ENCODE results near the gene SPRN.

SPRN gene

DNA sequence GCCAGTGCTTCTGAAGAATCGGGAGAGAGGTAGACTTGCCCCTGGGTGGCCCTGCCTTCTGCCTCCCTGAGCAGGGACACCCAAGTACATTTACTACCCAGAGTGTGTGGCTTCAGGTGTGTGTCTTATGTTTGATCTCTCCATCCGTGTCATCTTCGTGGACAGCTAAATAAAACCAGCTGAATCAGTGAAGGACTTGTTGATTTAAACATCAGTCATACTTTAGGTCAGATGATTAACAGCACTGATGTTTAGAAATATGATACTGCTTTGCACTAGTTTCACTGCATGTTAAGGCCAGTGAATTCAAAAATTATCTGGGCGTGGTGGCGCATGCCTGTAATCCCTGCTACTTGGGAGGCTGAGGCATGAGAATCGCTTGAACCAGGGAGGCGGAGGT lies 26.5 kb downstream of the SPRN start:
- TF ChIP-seq, protein P1, sequence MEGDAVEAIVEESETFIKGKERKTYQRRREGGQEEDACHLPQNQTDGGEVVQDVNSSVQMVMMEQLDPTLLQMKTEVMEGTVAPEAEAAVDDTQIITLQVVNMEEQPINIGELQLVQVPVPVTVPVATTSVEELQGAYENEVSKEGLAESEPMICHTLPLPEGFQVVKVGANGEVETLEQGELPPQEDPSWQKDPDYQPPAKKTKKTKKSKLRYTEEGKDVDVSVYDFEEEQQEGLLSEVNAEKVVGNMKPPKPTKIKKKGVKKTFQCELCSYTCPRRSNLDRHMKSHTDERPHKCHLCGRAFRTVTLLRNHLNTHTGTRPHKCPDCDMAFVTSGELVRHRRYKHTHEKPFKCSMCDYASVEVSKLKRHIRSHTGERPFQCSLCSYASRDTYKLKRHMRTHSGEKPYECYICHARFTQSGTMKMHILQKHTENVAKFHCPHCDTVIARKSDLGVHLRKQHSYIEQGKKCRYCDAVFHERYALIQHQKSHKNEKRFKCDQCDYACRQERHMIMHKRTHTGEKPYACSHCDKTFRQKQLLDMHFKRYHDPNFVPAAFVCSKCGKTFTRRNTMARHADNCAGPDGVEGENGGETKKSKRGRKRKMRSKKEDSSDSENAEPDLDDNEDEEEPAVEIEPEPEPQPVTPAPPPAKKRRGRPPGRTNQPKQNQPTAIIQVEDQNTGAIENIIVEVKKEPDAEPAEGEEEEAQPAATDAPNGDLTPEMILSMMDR (IDR thresholded peaks at IDR 0.05): no peak

DNA sequence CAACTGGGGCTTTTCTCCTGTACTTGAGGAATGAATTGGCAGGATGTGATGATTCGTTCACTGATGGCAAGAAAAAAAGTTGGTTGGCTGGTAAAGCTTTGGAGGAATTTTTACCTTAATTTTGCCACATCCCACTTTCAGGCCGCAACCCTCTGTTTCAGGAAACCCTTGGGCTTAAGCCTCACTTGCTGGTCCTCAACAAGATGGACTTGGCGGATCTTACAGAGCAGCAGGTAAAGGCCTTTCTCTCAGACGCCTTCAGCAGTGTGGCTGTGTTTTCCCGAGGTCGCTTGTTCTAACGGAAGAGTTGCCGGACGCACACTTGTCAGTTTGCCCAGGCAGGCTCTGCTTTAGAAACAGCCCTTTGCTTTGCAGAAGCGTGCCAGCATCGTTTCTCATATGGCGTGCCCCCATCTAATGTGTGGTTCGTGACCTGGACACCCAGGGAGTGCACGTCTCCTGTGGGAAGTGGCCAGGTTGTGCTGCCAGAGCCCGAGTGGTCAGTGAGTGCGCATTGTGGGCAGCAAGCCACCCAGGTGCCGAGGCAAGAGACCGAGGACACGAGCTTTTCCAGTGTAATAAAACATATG lies 28.3 kb downstream of the SPRN start:
- TF ChIP-seq, protein P1 (IDR thresholded peaks at IDR 0.05): no peak

DNA sequence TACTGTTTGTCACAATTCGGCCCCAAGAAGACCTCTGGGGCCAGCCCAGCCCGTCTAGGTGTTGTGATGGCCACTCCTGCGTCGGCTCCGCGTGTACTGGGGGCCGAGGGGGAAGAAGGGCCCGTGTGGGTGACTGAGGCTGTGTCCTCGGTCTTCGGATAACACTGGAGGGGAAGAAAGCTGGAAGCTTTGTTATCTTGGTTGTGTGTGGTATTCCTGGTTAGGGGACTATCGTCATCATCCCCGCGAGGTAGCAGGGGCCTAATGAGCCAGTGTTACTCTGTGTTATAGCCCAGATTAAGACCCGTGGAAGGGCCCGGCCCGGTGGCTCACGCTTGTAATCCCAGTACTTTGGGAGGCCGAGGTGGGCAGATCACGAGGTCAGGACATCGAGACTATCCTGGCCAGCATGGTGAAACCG lies 29.6 kb downstream of the SPRN start:
- TF ChIP-seq, protein P1 (IDR thresholded peaks at IDR 0.05): no peak

DNA sequence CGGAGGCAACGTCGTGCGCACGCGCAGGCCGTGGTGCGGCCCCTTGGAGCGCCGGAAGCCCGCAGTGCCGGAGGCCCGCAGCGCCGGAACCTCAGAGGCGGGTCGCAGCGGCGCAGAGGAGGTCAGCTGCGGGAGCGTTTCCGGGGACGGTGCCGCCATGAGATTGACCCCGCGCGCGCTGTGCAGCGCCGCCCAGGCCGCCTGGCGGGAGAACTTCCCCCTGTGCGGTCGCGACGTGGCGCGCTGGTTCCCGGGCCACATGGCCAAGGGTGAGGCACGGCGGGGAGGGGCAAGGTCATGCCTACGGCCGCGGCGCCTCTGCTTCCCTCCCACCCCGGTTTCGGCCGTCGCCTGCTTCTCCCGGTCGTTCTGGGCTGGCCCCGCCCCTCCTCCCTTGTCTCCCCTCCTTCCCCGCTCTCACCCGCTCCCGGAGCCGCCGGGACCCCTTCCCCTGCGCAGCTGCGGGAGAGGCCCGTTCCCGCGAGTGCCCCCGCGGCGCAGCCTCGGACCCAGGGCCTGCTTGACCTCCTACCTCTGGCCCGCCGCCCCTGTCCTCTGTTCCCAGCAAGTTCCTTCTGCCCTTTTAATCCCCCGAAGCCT lies 30.3 kb downstream of the SPRN start, which contains the start of gene MTG1:
Gene MTG1 (plus strand): TSS at position 94 of the 600 bp plus-strand sequence. CDS start 64 bp downstream, at position 158.
- TF ChIP-seq, protein P1 (IDR thresholded peaks at IDR 0.05): no peak

DNA sequence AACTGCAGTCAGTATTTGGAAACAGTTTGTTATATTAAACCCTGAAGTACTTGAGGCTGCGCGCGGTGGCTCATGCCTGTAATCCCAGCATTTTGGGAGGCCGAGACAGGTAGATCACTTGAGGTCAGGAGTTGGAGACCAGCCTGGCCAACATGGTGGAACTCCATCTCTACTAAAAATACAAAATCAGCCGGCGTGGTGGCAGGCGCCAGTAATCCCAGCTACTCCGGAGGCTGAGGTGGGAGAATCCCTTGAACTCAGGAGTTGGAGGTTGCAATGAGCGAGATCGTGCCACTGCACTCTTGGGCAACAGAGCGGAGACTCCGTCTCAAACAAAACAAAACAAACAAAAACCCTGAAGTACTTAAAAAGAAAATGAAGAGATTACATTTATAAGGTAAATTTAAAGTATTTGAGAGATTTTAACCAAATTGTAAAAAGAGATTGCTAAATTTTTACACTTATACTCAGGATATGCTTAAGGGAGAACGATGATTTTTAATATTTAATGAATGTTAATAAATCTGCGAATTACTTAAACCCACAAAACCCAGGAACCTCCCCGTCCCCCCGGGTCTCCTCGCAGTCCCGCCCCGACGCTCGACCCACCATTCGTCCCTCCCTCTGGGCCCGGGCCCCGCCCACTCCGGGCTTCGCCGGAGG lies 30.9 kb downstream of the SPRN start:
- TF ChIP-seq, protein P1 (IDR thresholded peaks at IDR 0.05): no peak

DNA sequence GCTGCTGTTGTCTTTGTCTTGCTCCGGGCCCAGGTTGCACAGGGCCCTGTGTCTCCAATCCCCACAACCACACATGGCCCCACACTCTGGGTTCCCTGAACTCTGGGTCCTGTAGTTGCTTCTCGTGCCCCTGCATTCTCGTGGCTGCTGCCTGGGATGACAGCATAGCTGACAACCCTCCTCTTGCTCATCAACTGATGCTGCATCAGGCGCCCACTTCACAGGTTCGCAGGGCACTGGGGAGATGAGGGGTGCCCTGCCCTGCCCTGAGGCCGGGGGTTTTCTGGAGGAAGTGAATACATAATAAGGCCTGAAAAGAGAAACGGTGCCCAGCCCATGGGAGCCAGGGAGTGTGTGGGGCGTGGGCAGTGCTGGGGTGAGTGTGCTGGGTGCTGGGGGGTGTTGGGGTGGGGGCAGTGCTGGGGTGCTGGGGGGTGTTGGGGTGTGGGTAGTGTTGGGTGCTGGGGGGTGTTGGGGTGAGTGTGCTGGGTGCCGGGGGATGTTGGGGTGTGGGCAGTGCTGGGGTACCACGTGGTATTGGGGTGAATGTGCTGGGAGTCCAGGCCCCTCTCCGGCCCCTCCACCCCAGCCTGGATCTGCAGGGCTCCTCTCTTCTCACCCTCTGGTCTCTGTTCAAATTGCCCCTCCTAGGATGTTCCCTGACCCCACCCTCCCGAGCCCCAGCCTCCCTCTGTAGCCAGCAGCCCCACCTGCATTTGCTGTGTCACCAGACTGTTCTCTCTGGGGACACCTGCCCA lies 32.5 kb downstream of the SPRN start:
- TF ChIP-seq, protein P1 (IDR thresholded peaks at IDR 0.05): no peak

DNA sequence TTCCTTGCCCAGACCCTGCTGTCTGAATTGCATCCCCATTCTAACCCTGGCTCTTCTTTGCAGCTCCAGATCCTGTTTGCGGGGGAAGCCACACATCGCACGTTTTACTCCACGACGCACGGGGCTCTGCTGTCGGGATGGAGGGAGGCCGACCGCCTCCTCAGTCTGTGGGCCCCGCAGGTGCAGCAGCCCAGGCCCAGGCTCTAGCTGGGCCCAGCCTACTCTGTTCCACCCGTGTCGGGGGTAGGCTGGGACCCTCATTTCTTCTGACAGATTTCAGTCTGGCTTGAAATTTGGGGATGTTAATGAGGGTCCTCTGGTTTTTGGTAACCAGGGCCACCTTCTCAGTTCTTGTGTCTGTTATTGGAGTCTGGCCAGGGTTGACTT lies 33.2 kb downstream of the SPRN start:
- TF ChIP-seq, protein P1 (IDR thresholded peaks at IDR 0.05): no peak
